Left lung (tissue), 10 donors: ENCODE data around the gene MSLN. TPM values are rescaled to one million over a fixed set of nuclear protein-coding genes. Genes with fewer than 3 reads are reported as not detected.

Source experiments
- ATAC-seq: fragments of 200-7000 bp; cut with Tn5 transposase; one replicate; pipeline ENCODE4 v1.9.1; 2020; ENCODE audit warnings: moderate library complexity
- DNase-seq, 4 donors: peaks; one replicate each; pipeline ENCODE4 v3.0.0-alpha.2; 2013 to 2020
- H3K27ac ChIP-seq, 2 donors: fragments of 200-600 bp; sonication (generic) in 1 of 2; one replicate each; pipeline versions ENCODE4 v1.5.0 to v1.8.0; 2020 to 2021
- H3K27me3 ChIP-seq, 2 donors: fragments of 200-600 bp; sonication (generic) in 1 of 2; one replicate each; pipeline versions ENCODE4 v1.5.0 to v1.8.0; 2020 to 2021
- H3K36me3 ChIP-seq, 2 donors: fragments of 200-600 bp; sonication (generic) in 1 of 2; one replicate each; pipeline versions ENCODE4 v1.5.0 to v1.8.0; 2020 to 2021
- H3K4me1 ChIP-seq, 2 donors: fragments of 200-600 bp; one replicate each; pipeline ENCODE4 v1.8.0; 2021
- H3K4me3 ChIP-seq, 2 donors: fragments of 200-600 bp; sonication (generic) in 1 of 2; one replicate each; pipeline versions ENCODE4 v1.5.0 to v1.8.0; 2020 to 2021; ENCODE audit warnings: mild to moderate bottlenecking in 1 of 2
- H3K9me3 ChIP-seq, 2 donors: fragments of 200-600 bp; sonication (generic) in 1 of 2; one replicate each; pipeline versions ENCODE4 v1.5.0 to v1.8.0; 2020 to 2021
- CTCF ChIP-seq, 2 donors: fragments of 200-600 bp; sonication (generic) in 1 of 2; IDR thresholded peaks; one replicate each; pipeline versions ENCODE4 v1.5.0 to v1.8.0; 2021; ENCODE audit warnings: antibody characterized with exemption in 2 of 2
- intact Hi-C, 2 donors: fragments of 100-400 bp; cut with DNase I; formaldehyde crosslinking; loops; one replicate each; pipeline versions ENCODE4 v1.11.2 to v1.14.2; 2022
- polyA plus RNA-seq, 6 donors: library from polyadenylated mRNA; unstranded; fragments of 120-200 nt; gene quantifications; one replicate each; pipeline ENCODE4 v1.2.1, GENCODE V29; 2013; ENCODE audit not compliant: insufficient read length in 6 of 6
- total RNA-seq, 2 donors: library from RNA; stranded (reverse); fragmentation: NEBNext Ultra II Directional; extraction: Animal tissue kit (Norgen Biotek cat#: 25700); gene quantifications; one replicate each; pipeline ENCODE4 v1.2.1, GENCODE V29; 2021
- donor health status: DM: no; HTN: yes; CAD: no.
- donor health status: DM: no; HTN: no; CAD: no.

MSLN gene
- total and polyA plus RNA-seq, 8 donors = 14.5 to 464 (median 20.8) TPM

DNA sequence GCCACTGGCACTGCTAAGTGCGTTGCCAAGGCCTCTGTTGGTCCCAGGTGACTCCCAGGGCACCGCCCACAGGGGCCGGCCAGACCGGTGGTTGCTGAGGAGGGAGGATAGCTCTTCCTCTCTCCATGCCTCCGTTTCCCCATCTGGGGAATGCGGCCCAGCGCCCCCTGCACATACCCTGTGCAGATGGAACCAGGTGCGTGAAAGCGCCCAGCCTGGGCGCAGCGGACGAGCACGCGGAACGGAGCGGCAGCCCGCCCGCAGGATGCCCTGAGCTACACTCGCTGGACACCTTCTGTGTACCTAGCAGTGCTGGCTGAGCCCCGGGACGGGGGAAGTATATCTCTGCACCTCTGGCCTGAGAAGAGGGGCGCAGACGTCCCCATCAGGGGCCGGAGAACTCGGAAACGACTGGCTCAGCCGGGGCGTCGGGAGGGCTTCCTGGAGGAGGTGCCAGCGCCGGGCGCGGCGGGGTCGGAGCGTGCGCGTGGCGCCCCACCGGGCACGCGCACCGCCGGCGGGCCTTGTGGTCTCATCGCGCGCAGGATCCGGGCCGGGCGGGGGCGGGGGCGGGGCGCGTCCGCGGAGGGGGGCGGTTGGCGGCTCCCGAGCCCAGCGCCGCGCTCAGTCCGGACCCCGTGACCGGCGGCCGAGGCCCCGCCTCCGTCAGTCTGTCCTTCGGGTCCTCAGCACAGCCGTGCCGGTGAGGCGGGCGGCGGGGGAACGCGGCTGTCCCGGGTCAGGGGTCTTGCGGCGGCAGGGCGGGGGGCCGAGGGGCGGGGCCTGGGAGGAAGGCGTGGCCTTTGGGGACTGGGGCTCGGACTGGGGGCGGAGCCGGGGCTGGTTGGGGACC is 33.9 kb upstream of the MSLN start, which contains the start of the genes CCDC78 and HAGHL:
CCDC78 (minus strand) TSS at position 6 of the 853 bp plus-strand sequence. CDS start 76 bp downstream, outside the sequence.
HAGHL (plus strand) TSS at position 669 of the 853 bp plus-strand sequence. CDS start 404 bp downstream, outside the sequence.
- no peaks in the 10 kb centered on the region for H3K9me3 ChIP-seq
- peaks cover 0 to 23% of the 10 kb centered on the region in 2 donors for H3K36me3 ChIP-seq
- peaks cover 12 to 36% of the 10 kb centered on the region in 2 donors for H3K4me1 ChIP-seq
- ATAC-seq (peak; percentile 50), DNase-seq (peak in 2 of 4 donors; percentile 73 to 91)
- peaks cover 0 to 45% of the 10 kb centered on the region in 2 donors for H3K27me3 ChIP-seq
- TF ChIP-seq CTCF (IDR thresholded peaks at IDR 0.05) = no peak
- H3K4me3 ChIP-seq = peak within 1 kb of the TSS; percentile 24 to 49
- intact Hi-C loops = no loop called here
- H3K27ac ChIP-seq = no peak within 1 kb of the TSS

- no peak for DNase-seq
- Histone ChIP-seq H3K27me3 (peaks cover 0 to 45% of the 10 kb centered on the region in 2 donors), H3K4me3 (peak overlapping the region; percentile 24 to 49), H3K4me1 (peaks cover 12 to 29% of the 10 kb centered on the region in 2 donors), H3K27ac (no peak overlapping the region), H3K9me3 (no peaks in the 10 kb centered on the region), H3K36me3 (peaks cover 0 to 28% of the 10 kb centered on the region in 2 donors)
- intact Hi-C loops = no loop called here
- no peak for TF ChIP-seq CTCF (IDR thresholded peaks at IDR 0.05)
- ATAC-seq = peak; percentile 8
Observed at GRCh38 chr16:727291-727977, 33.1 kb upstream of the MSLN start.

- DNase-seq = peak in 2 of 4 donors; percentile 82 to 88
- no peak overlapping the region for H3K27ac ChIP-seq
- peak; percentile 67 for ATAC-seq
- H3K4me3 ChIP-seq = peak overlapping the region; percentile 24 to 49
- H3K27me3 ChIP-seq = peaks cover 0 to 45% of the 10 kb centered on the region in 2 donors
- peaks cover 0 to 36% of the 10 kb centered on the region in 2 donors for H3K36me3 ChIP-seq
- intact Hi-C loops = no loop called here
- no peak for TF ChIP-seq CTCF (IDR thresholded peaks at IDR 0.05)
- H3K4me1 ChIP-seq = peaks cover 12 to 29% of the 10 kb centered on the region in 2 donors
- H3K9me3 ChIP-seq = no peaks in the 10 kb centered on the region
Observed at GRCh38 chr16:728131-728889, 32.2 kb upstream of the MSLN start.

GRCh38 chr16:728890-729744 is 31.4 kb upstream of the MSLN start:
- Histone ChIP-seq H3K27ac (no peak overlapping the region), H3K36me3 (peaks cover 0 to 44% of the 10 kb centered on the region in 2 donors), H3K27me3 (peaks cover 0 to 45% of the 10 kb centered on the region in 2 donors), H3K9me3 (no peaks in the 10 kb centered on the region), H3K4me3 (no peak overlapping the region), H3K4me1 (peaks cover 12 to 29% of the 10 kb centered on the region in 2 donors)
- DNase-seq = no peak
- intact Hi-C loops = no loop called here
- no peak for TF ChIP-seq CTCF (IDR thresholded peaks at IDR 0.05)
- no peak for ATAC-seq
